Endothelial cell (in vitro differentiated cells): ENCODE measurements around the gene PJVK. TPM values are rescaled to one million over a fixed set of nuclear protein-coding genes. Genes with fewer than 3 reads are reported as not detected.
A peak's percentile ranks its signal among the peaks of the same experiment; 100 is the strongest.

ENCODE experiments used
- DNase-seq: peaks from one replicate; pipeline ENCODE4 v3.0.0; 2021; ENCODE audit warnings: low spot score
- H3K27ac Mint-ChIP-seq: one replicate; pipeline ENCODE4 v1.8.0; 2021; ENCODE audit warnings: mixed read lengths, inconsistent platforms; ENCODE audit not compliant: unreplicated experiment
- H3K27me3 Mint-ChIP-seq: one replicate; pipeline ENCODE4 v1.8.0; 2021; ENCODE audit warnings: mild to moderate bottlenecking, moderate library complexity, mixed read lengths, inconsistent platforms; ENCODE audit not compliant: unreplicated experiment
- H3K36me3 Mint-ChIP-seq: one replicate; pipeline ENCODE4 v1.8.0; 2021; ENCODE audit warnings: mild to moderate bottlenecking, low read depth, mixed read lengths, inconsistent platforms; ENCODE audit not compliant: unreplicated experiment
- H3K4me1 Mint-ChIP-seq: one replicate; pipeline ENCODE4 v1.8.0; 2021; ENCODE audit warnings: mild to moderate bottlenecking, mixed read lengths, inconsistent platforms; ENCODE audit not compliant: unreplicated experiment
- H3K4me3 Mint-ChIP-seq: one replicate; pipeline ENCODE4 v1.8.0; 2021; ENCODE audit warnings: mild to moderate bottlenecking, mixed read lengths, inconsistent platforms; ENCODE audit not compliant: unreplicated experiment
- H3K9me3 Mint-ChIP-seq: one replicate; pipeline ENCODE4 v1.8.0; 2021; ENCODE audit warnings: mixed read lengths, inconsistent platforms; ENCODE audit not compliant: unreplicated experiment
- total RNA-seq: library from RNA; stranded (reverse); fragmentation: NEBNext Ultra II Directional; extraction: Animal tissue kit (Norgen Biotek cat#: 25700); gene quantifications from one replicate; pipeline ENCODE4 v1.2.1, GENCODE V29; 2021; ENCODE audit not compliant: unreplicated experiment
- TF ChIP-seq, protein P1 (sequence below): fragments of 200-600 bp; sonication (generic); IDR thresholded peaks from one replicate; pipeline ENCODE4 v1.5.0; 2021; ENCODE audit warnings: antibody characterized with exemption; ENCODE audit not compliant: unreplicated experiment

PJVK gene
- total RNA-seq, 1 donor from 2014 or later = 3.7 TPM

- H3K36me3 Mint-ChIP-seq = peaks cover 35% of the 10 kb centered on the region
- no peaks in the 10 kb centered on the region for H3K4me1 Mint-ChIP-seq
- H3K27ac Mint-ChIP-seq = no peak overlapping the region
- DNase-seq = no peak
- no peaks in the 10 kb centered on the region for H3K9me3 Mint-ChIP-seq
- H3K27me3 Mint-ChIP-seq = peaks cover 5% of the 10 kb centered on the region
- H3K4me3 Mint-ChIP-seq = no peak overlapping the region
- TF ChIP-seq, protein P1, sequence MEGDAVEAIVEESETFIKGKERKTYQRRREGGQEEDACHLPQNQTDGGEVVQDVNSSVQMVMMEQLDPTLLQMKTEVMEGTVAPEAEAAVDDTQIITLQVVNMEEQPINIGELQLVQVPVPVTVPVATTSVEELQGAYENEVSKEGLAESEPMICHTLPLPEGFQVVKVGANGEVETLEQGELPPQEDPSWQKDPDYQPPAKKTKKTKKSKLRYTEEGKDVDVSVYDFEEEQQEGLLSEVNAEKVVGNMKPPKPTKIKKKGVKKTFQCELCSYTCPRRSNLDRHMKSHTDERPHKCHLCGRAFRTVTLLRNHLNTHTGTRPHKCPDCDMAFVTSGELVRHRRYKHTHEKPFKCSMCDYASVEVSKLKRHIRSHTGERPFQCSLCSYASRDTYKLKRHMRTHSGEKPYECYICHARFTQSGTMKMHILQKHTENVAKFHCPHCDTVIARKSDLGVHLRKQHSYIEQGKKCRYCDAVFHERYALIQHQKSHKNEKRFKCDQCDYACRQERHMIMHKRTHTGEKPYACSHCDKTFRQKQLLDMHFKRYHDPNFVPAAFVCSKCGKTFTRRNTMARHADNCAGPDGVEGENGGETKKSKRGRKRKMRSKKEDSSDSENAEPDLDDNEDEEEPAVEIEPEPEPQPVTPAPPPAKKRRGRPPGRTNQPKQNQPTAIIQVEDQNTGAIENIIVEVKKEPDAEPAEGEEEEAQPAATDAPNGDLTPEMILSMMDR = no peak
These were observed 22.8 kb upstream of the PJVK start for GRCh38 chr2:178428396-178428806.

- DNase-seq = no peak
- H3K9me3 Mint-ChIP-seq = no peaks in the 10 kb centered on the region
- TF ChIP-seq, protein P1 = no peak
- H3K4me1 Mint-ChIP-seq = no peaks in the 10 kb centered on the region
- no peak overlapping the region for H3K4me3 Mint-ChIP-seq
- H3K36me3 Mint-ChIP-seq = peaks cover 32% of the 10 kb centered on the region
- no peak overlapping the region for H3K27ac Mint-ChIP-seq
- peaks cover 4% of the 10 kb centered on the region for H3K27me3 Mint-ChIP-seq
These were observed 21.8 kb upstream of the PJVK start for GRCh38 chr2:178429336-178429735.

DNA sequence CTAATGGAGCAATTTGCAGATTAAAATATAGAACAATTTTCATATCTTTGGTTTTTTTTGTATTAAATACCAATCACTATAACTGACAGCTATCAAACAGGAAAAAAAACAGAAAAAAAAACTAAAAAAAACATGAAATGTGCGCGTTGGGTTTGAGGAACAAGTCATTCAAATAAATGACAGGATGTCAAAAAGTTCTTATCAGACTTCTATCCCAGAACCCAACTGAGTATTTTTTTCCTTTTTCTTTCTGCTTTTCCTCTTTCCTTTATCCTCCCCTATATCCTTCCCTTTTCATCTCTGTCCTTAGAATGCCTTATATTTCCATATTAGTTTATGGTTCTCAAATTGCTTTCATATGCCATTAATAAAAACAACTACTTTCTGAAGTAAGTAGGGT is 14.5 kb upstream of the PJVK start:
- Mint-ChIP-seq H3K9me3 (no peaks in the 10 kb centered on the region), H3K27me3 (no peaks in the 10 kb centered on the region), H3K27ac (peak overlapping the region; percentile 34), H3K4me3 (no peak overlapping the region), H3K36me3 (peaks cover 21% of the 10 kb centered on the region), H3K4me1 (peaks cover 15% of the 10 kb centered on the region)
- DNase-seq = no peak
- TF ChIP-seq, protein P1 = no peak

DNA sequence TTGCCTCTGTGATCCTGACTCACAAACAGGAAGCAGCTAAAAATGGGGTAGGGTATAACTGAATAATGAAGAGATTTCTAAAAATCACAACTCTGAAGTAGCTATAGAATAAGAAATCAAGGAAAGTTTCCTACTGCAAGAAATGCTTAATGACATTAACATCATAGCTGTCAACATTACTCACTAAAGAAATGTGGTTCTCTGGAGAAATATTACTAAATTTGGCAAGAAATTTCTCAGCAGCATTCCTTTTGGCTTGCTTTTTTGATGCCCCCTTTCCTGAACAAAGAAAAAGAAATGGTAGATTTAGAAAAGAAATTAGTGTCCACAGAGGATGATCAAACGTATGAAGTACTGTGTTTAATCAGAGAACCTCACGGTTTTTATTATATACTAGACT is 9.8 kb upstream of the PJVK start:
- Mint-ChIP-seq H3K4me1 (peaks cover 13% of the 10 kb centered on the region), H3K4me3 (no peak overlapping the region), H3K36me3 (peaks cover 12% of the 10 kb centered on the region), H3K9me3 (no peaks in the 10 kb centered on the region), H3K27ac (no peak overlapping the region), H3K27me3 (no peaks in the 10 kb centered on the region)
- no peak for DNase-seq
- TF ChIP-seq, protein P1 = no peak

DNA sequence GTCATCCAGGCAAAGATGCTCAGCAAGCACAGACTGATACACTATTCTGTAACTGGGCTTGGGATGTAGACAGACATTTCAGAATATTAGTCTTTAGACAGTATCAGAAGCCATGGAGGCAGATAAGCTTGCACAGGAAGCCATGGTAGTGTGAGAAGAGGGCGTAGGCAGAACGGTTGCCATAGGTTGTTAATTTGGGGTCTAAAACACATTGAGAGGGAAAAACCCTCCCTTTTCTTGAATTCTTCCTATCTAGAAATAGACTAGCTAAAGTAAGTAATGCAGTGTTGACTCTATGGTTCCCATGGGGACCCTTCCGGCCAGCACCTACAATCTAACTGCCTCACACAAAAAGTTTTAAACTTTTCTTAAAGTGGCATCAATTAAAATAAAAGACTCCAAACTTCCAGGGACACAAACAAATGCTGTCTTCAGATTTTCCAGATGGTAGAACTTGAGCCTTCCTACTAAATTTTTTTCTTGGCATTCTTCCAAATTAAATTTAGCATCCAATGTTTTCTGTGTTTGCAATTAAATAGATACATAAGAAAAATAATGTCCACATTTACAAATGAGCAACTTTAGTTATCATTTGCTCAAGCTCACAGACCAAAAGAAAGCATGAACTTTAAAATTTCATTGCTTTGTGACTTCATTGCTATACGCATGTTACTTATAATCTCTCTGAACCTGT is 2.1 kb upstream of the PJVK start:
- Mint-ChIP-seq H3K9me3 (no peaks in the 10 kb centered on the region), H3K27me3 (peaks cover 4% of the 10 kb centered on the region), H3K4me1 (peaks cover 13% of the 10 kb centered on the region), H3K27ac (no peak overlapping the region), H3K36me3 (peaks cover 4% of the 10 kb centered on the region), H3K4me3 (peak overlapping the region; percentile 8)
- no peak for DNase-seq
- TF ChIP-seq, protein P1 = no peak
